HG02798 (cell line): ENCODE measurements around the gene RNF151.
"Not testable (repeated sequence)": the region's sequence is repeated elsewhere in the genome, so short reads cannot be mapped to it uniquely, and the experiment has no call there.

ENCODE experiments used
- ATAC-seq: cut with Tn5 transposase; IDR thresholded peaks from one replicate; pipeline ENCODE4 v1.9.1; 2021; ENCODE audit warnings: mild to moderate bottlenecking; ENCODE audit not compliant: unreplicated experiment, poor library complexity

Gene RNF151

GRCh38 chr16:2004795-2005517 lies 38.3 kb downstream of the RNF151 start:
- no peak for ATAC-seq

- no peak for ATAC-seq
These were observed 39.0 kb downstream of the RNF151 start for GRCh38 chr16:2005646-2006045.

GRCh38 chr16:2006317-2006716 lies 39.7 kb downstream of the RNF151 start:
- ATAC-seq = no peak

GRCh38 chr16:2007081-2007836 lies 40.6 kb downstream of the RNF151 start:
- ATAC-seq = no peak

GRCh38 chr16:2008009-2008526 lies 41.4 kb downstream of the RNF151 start:
- ATAC-seq = no peak

- peak; percentile 4 for ATAC-seq
These were observed 42.0 kb downstream of the RNF151 start for GRCh38 chr16:2008631-2009163.

GRCh38 chr16:2009164-2009711 lies 42.6 kb downstream of the RNF151 start:
- ATAC-seq = peak; percentile 42

- peak; percentile 89 for ATAC-seq
These were observed 43.3 kb downstream of the RNF151 start, which contains the start of gene ZNF598 for GRCh38 chr16:2009791-2010510. Gene ZNF598 (minus strand): TSS chr16:2009821.

- not testable (repeated sequence) for ATAC-seq
These were observed 45.1 kb downstream of the RNF151 start for GRCh38 chr16:2011726-2012125.

GRCh38 chr16:2013527-2013926 lies 46.9 kb downstream of the RNF151 start:
- ATAC-seq = no peak

GRCh38 chr16:2015117-2015946 lies 48.7 kb downstream of the RNF151 start:
- no peak for ATAC-seq

GRCh38 chr16:2015947-2016208 lies 49.2 kb downstream of the RNF151 start:
- no peak for ATAC-seq

- ATAC-seq = no peak
These were observed 49.8 kb downstream of the RNF151 start for GRCh38 chr16:2016407-2016922.
